ENCODE results near the gene DBH.

The DBH gene

GRCh38 chr9:133627341-133627740 is 8.8 kb upstream of the DBH start:
- DNase-seq, result no peak

GRCh38 chr9:133628766-133629165 is 7.4 kb upstream of the DBH start:
- no peak for DNase-seq

DNA sequence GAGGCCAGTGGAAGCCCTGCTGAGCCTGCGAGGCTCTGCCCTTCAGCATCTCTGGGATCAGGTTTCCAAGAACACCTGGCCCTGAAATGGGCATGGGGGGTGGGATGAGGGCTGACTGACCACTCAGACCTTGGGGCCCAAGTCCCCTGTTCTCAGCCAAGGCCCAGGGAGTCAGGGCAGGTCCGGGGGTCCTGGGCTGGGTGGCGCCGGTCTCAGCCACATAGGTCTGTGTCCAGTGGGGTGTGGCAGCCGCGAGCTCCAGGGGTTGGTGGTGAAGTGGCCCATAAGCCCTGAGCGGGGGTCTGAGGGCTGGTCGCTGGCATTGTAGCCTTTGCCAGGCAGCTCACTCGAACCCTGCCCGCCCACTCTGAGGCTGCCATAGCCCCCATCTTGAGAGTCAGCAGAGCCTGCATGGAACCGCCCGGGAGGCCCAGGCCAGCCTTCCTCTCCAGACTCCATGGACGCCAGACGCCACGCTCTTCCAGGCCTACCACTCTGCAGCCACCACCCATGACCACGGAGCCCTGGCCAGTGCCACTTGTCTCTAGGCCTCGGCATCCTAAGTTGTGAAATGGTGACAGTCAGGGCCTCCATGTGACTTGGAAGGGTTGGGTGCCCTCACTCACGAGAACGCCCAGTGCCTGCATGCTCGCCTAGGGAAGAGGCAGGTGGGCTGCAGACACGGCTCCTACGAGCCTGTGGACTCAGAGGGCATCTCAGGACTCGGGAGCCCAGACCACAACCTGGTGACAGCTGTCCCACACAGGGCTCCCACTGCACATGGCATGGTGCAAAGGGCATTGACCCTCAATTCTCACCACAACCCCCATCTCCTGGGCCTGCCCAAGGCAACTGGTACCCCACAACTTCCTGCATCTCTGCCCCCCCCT is 6.7 kb upstream of the DBH start:
- DNase-seq, result no peak

DNA sequence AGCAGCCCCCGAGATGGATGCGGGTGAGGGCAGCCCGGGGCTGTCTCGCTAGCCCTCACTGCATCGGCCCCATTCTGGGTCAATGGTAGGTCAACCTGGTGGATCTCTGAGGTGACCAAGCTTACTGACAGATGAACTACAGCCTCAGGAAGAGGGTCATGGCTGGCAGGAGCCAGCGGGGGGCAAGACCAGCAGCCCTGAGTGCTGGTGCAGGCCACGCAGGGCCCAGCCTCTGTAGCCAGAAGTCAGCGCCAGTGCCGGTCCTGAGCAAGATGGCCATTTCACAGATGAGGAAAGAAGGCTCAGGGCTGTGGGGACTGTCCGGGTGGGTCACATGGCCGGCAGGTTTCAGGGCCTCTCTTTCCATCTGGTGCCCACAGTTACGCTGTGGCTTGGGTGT is 5.1 kb upstream of the DBH start:
- DNase-seq, result no peak

DNA sequence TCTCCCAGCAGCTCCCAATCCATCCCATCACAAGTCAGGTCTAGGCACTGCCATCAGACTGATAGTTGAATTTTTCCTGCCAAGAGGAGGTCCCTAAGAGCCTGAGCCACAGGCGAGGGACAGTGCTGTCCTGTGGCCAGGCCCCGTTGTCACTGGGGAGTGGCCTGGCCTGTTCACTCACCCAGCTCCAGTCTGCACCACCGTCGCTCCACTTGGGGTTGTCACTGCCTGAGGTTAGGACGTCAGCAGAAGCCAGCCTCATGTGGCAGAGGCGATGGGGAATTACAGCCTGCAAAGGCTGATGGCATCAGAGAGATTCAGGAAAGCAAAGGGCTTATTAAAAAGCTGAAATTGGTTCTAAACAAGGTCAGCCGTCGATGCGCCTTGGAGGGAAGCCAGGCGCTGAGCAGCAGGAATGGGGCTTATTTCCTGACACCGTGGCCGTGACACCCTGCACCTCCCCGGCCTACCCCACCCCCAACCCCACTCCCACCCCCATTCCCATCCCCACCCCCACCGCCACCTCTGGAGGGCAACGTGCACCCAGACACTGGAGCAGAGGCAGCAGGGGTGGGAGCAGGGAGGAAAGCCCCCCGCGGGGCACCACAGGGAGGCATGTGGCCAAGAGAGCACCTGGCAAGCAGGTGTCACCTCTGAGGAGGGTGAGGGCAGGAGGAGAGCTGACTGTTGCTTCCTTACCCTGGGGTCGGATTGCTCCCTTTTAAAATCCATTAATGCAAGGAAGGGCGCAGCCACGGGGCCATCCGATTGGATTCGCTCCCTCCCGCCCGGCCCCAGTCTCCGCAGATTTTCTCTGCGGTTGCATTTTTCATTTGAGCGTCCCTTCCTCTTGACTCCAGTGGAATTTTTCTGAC is 3.1 kb upstream of the DBH start:
- peak; percentile 78 for DNase-seq

- DNase-seq, result no peak
Measured at GRCh38 chr9:133633681-133634080, 2.5 kb upstream of the DBH start.

DNA sequence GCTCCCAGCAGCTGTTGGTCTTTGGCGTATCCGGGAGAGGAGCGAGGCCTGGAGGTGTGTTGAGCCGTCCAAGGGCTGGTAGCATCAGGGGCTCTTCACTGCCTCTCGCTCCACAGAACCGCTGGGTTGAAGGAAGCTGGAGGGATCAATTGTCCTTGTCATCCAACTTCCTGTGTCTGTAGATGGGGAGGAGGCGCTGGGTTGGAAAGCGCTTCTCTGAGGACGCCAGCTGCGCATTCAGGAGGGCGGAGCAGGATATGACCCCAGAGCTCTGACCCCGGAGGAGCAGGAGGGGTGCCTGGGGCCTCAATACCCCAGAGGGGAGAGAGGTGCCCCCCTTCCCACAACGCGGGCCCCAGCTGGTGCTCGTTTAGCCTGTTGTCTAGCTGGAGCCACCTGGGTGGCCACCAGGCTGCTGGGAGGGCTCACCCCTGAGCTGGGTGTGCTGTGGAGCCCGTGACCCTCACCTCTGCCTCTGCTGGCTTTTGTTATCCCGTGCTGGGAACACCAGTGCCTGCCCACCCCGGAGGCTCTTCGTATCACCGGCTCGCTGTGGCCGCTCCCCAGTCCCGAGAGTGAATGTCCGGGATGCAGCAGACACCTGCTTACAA is 2.0 kb upstream of the DBH start:
- DNase-seq, result peak; percentile 72

GRCh38 chr9:133635098-133635497 is 1.1 kb upstream of the DBH start:
- no peak for DNase-seq

GRCh38 chr9:133636902-133637301 is 739 bp downstream of the DBH start:
- no peak for DNase-seq

DNA sequence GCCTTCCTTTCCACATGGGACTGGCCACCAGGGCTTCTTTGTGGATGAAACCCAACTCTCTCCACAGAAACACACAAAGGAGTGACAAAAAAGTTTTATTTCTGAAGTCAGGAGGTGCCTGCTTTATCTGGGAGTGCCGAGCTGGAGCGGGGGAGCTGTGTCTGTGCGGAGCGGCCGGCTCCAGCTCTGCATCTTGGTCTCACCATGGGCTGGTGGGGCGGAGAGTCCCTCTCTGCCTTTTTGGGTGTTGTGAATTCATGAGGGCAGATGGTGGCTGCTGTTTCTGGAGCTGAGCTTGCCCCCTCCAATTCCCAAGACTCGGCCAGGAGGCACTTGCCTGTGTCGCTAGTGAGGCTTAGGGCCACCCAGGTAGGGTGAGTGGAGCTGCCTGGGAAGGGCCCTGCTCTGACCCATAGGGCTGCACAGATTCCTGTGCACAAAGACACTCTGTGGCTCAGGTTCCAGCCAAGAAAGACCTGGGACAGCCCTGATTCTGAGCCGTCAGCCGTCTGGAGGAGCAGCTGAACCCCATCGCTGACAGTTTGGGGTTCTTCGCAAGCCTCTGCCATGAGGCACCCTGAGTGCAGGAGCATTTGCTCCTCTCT is 1.4 kb downstream of the DBH start:
- no peak for DNase-seq

DNA sequence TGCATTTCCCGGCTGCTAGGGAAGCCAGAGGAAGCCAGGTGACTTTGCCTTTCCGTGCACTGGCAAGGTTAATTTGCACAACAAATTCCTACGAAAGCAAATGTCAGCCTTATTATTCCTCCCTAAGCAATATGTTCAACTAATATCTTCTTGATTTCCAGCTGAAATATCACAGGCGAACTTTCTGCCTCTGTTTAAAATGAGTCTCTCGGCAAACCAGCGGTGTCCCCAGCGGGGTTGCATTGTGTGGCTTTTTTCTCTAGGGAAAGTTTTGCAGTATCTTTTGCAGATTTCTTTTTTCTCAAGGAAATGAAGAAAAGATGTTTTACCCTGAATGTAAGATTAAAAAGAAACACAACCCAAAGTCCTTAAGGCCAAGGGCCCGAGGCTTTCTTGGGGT is 1.9 kb downstream of the DBH start:
- DNase-seq, result no peak

GRCh38 chr9:133638711-133639110 is 2.5 kb downstream of the DBH start:
- DNase-seq, result no peak

- DNase-seq, result no peak
Measured at GRCh38 chr9:133639613-133640012, 3.5 kb downstream of the DBH start.

DNA sequence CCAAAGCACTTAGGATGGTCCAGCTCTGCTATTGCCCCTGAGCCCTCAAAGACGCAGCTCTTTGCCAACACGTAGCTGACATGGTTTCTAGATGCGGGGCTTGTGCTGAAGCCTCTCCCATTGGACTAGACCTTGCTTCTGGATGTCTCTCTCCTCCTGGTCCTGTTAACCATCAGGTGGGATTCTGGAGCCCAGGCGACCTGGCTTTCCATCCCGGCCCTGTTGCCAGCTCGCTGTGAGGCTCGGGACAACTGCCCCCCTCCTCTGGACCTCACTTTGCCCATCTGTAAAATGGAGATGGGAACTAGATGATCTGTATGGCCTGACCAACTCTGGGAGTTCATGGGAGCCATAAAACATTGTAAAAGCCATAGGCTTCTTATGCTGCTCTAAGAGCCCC is 4.0 kb downstream of the DBH start:
- no peak for DNase-seq

DNA sequence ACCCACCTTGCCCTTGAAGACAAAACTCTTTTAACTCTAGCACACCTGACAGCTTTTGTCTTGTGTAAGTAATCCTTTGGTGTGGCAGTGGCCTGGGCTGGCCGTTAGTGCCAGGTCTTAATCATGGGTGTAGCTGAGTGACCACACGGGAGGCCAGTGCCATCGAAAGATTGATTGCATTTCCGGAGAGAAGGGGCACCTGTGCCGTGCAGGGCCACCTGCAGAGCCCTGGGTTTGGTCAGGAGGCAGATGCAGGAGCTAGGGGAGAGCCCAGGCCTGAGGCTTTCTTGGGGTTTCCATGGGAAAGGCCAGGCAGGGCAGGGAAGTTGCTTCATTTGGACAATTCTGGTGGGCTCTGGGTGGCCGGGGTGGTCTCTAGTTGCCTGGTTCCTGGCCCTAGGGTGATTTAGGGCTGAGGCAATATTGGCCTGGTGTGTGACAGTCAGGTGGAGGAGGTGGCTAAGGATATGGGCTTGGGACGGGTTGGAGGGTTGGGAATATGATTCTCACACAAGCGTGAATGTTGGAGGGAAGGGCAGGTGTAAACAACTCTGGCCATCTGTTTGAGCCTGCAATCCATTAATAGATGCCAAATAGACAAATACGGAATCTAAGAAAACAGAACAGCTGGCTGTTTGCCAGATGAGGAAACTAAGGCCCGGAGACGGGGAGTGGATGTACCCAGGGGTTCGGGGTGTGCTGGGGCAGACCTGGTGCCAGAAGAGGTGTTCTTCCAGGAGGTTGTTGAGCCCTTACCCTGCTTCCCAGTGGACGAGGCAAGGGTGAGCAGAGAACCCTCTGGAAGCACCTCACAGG is 4.6 kb downstream of the DBH start:
- DNase-seq, result no peak

- no peak for DNase-seq
Measured at GRCh38 chr9:133641396-133641655, 5.2 kb downstream of the DBH start.

DNA sequence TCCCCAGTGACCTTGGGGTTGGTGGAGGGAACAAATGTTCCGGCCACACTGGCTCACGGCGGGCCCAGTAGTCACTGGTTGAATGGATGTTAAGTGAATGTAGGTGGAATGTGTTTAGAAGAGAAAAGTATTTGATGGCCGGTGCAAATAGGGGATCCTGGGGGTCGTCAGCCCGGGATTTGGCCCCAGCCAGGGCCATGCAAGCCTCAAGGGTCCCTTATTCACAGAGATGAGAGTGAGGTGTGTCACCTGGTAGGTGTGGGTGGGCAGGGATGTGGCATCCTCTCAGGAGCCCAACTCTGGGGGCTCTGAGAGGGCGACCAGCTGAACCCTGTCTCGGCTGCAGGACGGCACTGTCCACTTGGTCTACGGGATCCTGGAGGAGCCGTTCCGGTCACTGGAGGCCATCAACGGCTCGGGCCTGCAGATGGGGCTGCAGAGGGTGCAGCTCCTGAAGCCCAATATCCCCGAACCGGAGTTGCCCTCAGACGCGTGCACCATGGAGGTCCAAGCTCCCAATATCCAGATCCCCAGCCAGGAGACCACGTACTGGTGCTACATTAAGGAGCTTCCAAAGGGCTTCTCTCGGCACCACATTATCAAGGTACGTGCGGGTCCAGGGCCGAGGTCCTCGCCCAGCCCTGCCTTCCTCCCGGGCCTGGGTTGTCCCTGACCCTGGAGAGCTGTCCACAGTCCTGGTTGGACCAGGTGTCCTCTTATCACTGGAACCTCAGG is 5.9 kb downstream of the DBH start:
- DNase-seq, result no peak

GRCh38 chr9:133642708-133643361 is 6.7 kb downstream of the DBH start:
- DNase-seq, result no peak

- DNase-seq, result no peak
Measured at GRCh38 chr9:133643362-133643755, 7.2 kb downstream of the DBH start.

DNA sequence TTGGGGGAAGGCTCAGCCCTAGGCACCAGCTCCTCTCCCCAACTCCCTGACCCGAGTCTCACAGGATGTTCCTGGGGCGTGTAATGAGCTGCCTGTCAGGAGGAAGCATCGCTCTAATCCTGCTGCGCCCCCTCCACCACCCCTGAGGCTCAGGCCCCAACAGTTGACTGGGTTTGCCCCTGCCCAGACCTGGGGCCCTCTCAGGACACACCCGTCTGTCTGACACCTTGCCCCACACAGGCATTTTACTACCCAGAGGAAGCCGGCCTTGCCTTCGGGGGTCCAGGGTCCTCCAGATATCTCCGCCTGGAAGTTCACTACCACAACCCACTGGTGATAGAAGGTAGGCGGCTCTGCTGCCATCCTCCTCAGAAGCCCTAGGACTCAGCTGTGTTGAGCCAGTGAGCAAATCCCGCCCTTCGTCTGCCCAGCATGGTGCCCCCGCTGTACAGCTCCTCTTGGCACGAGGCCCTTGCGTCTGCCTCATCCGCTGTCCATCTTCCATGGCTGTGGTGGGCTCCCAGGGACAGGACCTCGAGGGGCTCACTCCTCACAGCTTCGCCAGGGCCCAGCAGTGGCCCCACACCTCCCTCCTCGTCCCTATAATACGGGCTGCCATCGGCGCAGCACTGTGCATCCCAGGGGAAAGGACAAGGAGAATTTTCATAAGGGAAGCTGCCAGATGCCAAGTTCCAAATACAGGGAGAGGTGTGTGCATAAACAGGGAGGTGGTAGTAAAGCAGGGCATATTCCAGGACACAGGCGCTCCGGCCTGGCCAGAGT is 8.0 kb downstream of the DBH start:
- DNase-seq, result no peak

All from NCI-H345 (cell line).